ENCODE measurements around the gene CHST8. TPM values are rescaled to one million over a fixed set of nuclear protein-coding genes. Genes with fewer than 3 reads are reported as not detected.

CHST8 gene
- total RNA-seq, 4 donors from 2014 or later: not detected

- DNase-seq: no peak
- WGBS, 2 donors (ENCODE audit: low coverage in 1 of 2): 38 to 46% methylated on average over 9 to 15 of the region's 15 CpGs
- Histone ChIP-seq H3K4me1 (no peaks in the 10 kb centered on the region), H3K9me3 (no peaks in the 10 kb centered on the region), H3K4me3 (no peak overlapping the region), H3K27me3 (peaks cover 24% of the 10 kb centered on the region), H3K36me3 (no peaks in the 10 kb centered on the region), H3K27ac (no peak overlapping the region)
- TF ChIP-seq EP300 (IDR thresholded peaks at IDR 0.05; ENCODE audit: low read depth): no peak
- intact Hi-C loops (cut with DNase I; ENCODE audit: low total_unique reads): no loop called here
- in situ Hi-C loops (cut with MboI; ENCODE audit: low pct_ligation_motif_present in 1 of 4, low pct_unique_long_range_greater_than_20kb in 1 of 4, low sequenced_read_pairs in 3 of 4): no loop called here
Observed at GRCh38 chr19:33638167-33639034, 16.6 kb downstream of the CHST8 start.

- H3K9me3 ChIP-seq: no peaks in the 10 kb centered on the region
- H3K36me3 ChIP-seq: no peaks in the 10 kb centered on the region
- H3K27me3 ChIP-seq: peaks cover 24% of the 10 kb centered on the region
- in situ Hi-C loops (cut with MboI; ENCODE audit: low pct_ligation_motif_present in 1 of 4, low pct_unique_long_range_greater_than_20kb in 1 of 4, low sequenced_read_pairs in 3 of 4) (no loop called here), intact Hi-C loops (cut with DNase I; ENCODE audit: low total_unique reads) (no loop called here)
- 30 to 45% methylated on average over 13 to 14 of the region's 14 CpGs for WGBS, 2 donors (ENCODE audit: low coverage in 1 of 2)
- no peak for DNase-seq
- H3K27ac ChIP-seq: no peak overlapping the region
- TF ChIP-seq POLR2AphosphoS5 (IDR thresholded peaks at IDR 0.05) (no peak), CTCF (IDR thresholded peaks at IDR 0.05) (no peak), EP300 (IDR thresholded peaks at IDR 0.05; ENCODE audit: low read depth) (no peak), POLR2A (IDR thresholded peaks at IDR 0.05) (no peak)
- H3K4me3 ChIP-seq: no peak overlapping the region
- no peaks in the 10 kb centered on the region for H3K4me1 ChIP-seq
Observed at GRCh38 chr19:33639035-33639681, 17.4 kb downstream of the CHST8 start.

- Histone ChIP-seq H3K9me3 (no peaks in the 10 kb centered on the region), H3K36me3 (no peaks in the 10 kb centered on the region), H3K4me3 (no peak overlapping the region), H3K27me3 (peaks cover 24% of the 10 kb centered on the region), H3K4me1 (no peaks in the 10 kb centered on the region), H3K27ac (no peak overlapping the region)
- in situ Hi-C loops (cut with MboI; ENCODE audit: low pct_ligation_motif_present in 1 of 4, low pct_unique_long_range_greater_than_20kb in 1 of 4, low sequenced_read_pairs in 3 of 4) (no loop called here), intact Hi-C loops (cut with DNase I; ENCODE audit: low total_unique reads) (no loop called here)
- TF ChIP-seq CTCF (IDR thresholded peaks at IDR 0.05): no peak
- no peak for TF ChIP-seq POLR2A (IDR thresholded peaks at IDR 0.05)
- TF ChIP-seq EP300 (IDR thresholded peaks at IDR 0.05; ENCODE audit: low read depth): no peak
- no peak for TF ChIP-seq POLR2AphosphoS5 (IDR thresholded peaks at IDR 0.05)
- WGBS, 2 donors (ENCODE audit: low coverage in 1 of 2): 57% methylated on average over 9 of the region's 9 CpGs; no CpG with 5 or more reads in 1 of the 2 donors
- no peak for DNase-seq
Observed at GRCh38 chr19:33640773-33641172, 19.0 kb downstream of the CHST8 start.

GRCh38 chr19:33641261-33641660 is 19.5 kb downstream of the CHST8 start:
- Histone ChIP-seq H3K27ac (no peak overlapping the region), H3K4me1 (no peaks in the 10 kb centered on the region), H3K4me3 (no peak overlapping the region), H3K36me3 (no peaks in the 10 kb centered on the region), H3K27me3 (peaks cover 24% of the 10 kb centered on the region), H3K9me3 (no peaks in the 10 kb centered on the region)
- in situ Hi-C loops (cut with MboI; ENCODE audit: low pct_ligation_motif_present in 1 of 4, low pct_unique_long_range_greater_than_20kb in 1 of 4, low sequenced_read_pairs in 3 of 4): no loop called here
- TF ChIP-seq POLR2A (IDR thresholded peaks at IDR 0.05) (no peak), EP300 (IDR thresholded peaks at IDR 0.05; ENCODE audit: low read depth) (no peak), CTCF (IDR thresholded peaks at IDR 0.05) (no peak), POLR2AphosphoS5 (IDR thresholded peaks at IDR 0.05) (no peak)
- no peak for DNase-seq
- intact Hi-C loops (cut with DNase I; ENCODE audit: low total_unique reads): no loop called here
- WGBS, 2 donors (ENCODE audit: low coverage in 1 of 2): 85% methylated on average over 5 of the region's 5 CpGs; no CpG with 5 or more reads in 1 of the 2 donors
